ENCODE data around the gene LINGO4.

DNA sequence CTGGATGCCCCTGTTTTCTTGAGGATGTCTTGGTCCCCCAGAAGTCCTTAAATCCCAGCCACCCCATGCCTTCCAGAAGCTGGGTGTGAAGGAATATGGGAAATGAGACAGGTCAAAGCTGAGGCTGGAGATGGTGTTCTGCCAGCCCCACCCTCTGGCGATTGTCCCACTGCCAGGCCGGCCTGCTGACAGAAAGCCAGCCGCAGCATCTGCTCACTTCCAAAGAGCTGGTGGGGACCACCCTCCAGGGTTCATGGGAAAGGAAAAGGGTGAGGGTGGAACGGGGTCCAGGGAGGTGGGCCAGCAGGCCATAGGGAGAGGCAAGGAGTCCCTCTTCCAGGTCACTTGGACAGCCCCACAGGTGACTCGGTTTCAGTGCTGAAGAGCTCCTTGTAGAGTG lies 1.9 kb upstream of the LINGO4 start:
- TF ChIP-seq, protein P1, sequence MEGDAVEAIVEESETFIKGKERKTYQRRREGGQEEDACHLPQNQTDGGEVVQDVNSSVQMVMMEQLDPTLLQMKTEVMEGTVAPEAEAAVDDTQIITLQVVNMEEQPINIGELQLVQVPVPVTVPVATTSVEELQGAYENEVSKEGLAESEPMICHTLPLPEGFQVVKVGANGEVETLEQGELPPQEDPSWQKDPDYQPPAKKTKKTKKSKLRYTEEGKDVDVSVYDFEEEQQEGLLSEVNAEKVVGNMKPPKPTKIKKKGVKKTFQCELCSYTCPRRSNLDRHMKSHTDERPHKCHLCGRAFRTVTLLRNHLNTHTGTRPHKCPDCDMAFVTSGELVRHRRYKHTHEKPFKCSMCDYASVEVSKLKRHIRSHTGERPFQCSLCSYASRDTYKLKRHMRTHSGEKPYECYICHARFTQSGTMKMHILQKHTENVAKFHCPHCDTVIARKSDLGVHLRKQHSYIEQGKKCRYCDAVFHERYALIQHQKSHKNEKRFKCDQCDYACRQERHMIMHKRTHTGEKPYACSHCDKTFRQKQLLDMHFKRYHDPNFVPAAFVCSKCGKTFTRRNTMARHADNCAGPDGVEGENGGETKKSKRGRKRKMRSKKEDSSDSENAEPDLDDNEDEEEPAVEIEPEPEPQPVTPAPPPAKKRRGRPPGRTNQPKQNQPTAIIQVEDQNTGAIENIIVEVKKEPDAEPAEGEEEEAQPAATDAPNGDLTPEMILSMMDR (IDR thresholded peaks at IDR 0.05), result no peak
- TF ChIP-seq POLR2A (IDR thresholded peaks at IDR 0.05), result no peak
